Smooth muscle cell (in vitro differentiated cells): ENCODE results near the gene LDLRAD2. TPM values are rescaled to one million over a fixed set of nuclear protein-coding genes. Genes with fewer than 3 reads are reported as not detected.

Source experiments
- DNase-seq: peaks from one replicate; lab custom pipeline; 2025; ENCODE audit not compliant: unreplicated experiment; lab: John Stamatoyannopoulos, UW
- H2AFZ ChIP-seq: fragments of 200-600 bp; sonication (generic); 2 replicates; pipeline ENCODE4 v1.6.0; 2016; ENCODE audit warnings: antibody characterized with exemption, low read depth, mild to moderate bottlenecking
- H3F3A ChIP-seq: fragments of 200-600 bp; sonication (generic); 2 replicates; pipeline ENCODE4 v1.6.0; 2017; ENCODE audit warnings: antibody characterized with exemption, low read depth
- H3K27ac ChIP-seq: fragments of 200-600 bp; sonication (generic); 2 replicates; pipeline ENCODE4 v1.5.1; 2016; ENCODE audit warnings: low read depth, mild to moderate bottlenecking
- H3K27me3 ChIP-seq: fragments of 200-600 bp; sonication (generic); 2 replicates; pipeline ENCODE4 v1.6.1; 2016; ENCODE audit warnings: low read depth, mild to moderate bottlenecking
- H3K36me3 ChIP-seq: fragments of 200-600 bp; sonication (generic); 2 replicates; pipeline ENCODE4 v1.5.1; 2016; ENCODE audit warnings: low read depth
- H3K4me1 ChIP-seq: fragments of 200-600 bp; sonication (generic); 2 replicates; pipeline ENCODE4 v1.5.1; 2016; ENCODE audit warnings: low read depth
- H3K4me2 ChIP-seq: fragments of 200-600 bp; sonication (generic); 2 replicates; pipeline ENCODE4 v1.6.0; 2016; ENCODE audit warnings: mild to moderate bottlenecking
- H3K4me3 ChIP-seq: fragments of 200-600 bp; sonication (generic); 2 replicates; pipeline ENCODE4 v1.5.1; 2016; ENCODE audit warnings: mild to moderate bottlenecking
- H3K79me2 ChIP-seq: fragments of 200-600 bp; sonication (generic); 2 replicates; pipeline ENCODE4 v1.6.0; 2016; ENCODE audit warnings: low read depth, mild to moderate bottlenecking
- H3K9ac ChIP-seq: fragments of 200-600 bp; sonication (generic); 2 replicates; pipeline ENCODE4 v1.6.0; 2016; ENCODE audit warnings: low read depth
- H3K9me3 ChIP-seq: fragments of 200-600 bp; sonication (generic); replicated peaks from 2 replicates; pipeline ENCODE4 v1.5.1; 2016; ENCODE audit warnings: low read depth
- H4K20me1 ChIP-seq: fragments of 200-600 bp; sonication (generic); 2 replicates; pipeline ENCODE4 v1.6.0; 2016; ENCODE audit warnings: low read depth
- CTCF ChIP-seq: fragments of 200-600 bp; sonication (generic); IDR thresholded peaks from 2 replicates; pipeline ENCODE4 v1.5.1; 2017; ENCODE audit warnings: borderline replicate concordance, mild to moderate bottlenecking, antibody characterized with exemption; ENCODE audit not compliant: insufficient read depth, poor library complexity, severe bottlenecking
- WGBS: methylation state at CpG from one replicate; pipeline ENCODE4 v1.1.7; 2016; ENCODE audit warnings: low lambda C conversion rate; 5-methylcytosine and 5-hydroxymethylcytosine counted together
- polyA plus RNA-seq: library from polyadenylated mRNA; unstranded; fragments of >200 nt; fragmentation: Nextera tagmentation; extraction: Ambion mirVana; gene quantifications from 2 replicates; pipeline ENCODE4 v1.2.1, GENCODE V29; 2016
- total RNA-seq: library from RNA; depleted of rRNA; stranded (reverse); fragments of >200 nt; gene quantifications from 2 replicates; pipeline ENCODE4 v1.2.3, GENCODE V29; 2014

Gene LDLRAD2
- total and polyA plus RNA-seq, 2 experiments from 2014 or later, result 0.04 to 7.9 TPM

GRCh38 chr1:21778405-21778727 is 33.7 kb upstream of the LDLRAD2 start:
- Histone ChIP-seq H4K20me1 (peaks cover 75% of the 10 kb centered on the region), H3K4me2 (no peak overlapping the region)
- DNase-seq, result no peak

GRCh38 chr1:21779613-21780521 is 32.2 kb upstream of the LDLRAD2 start:
- Histone ChIP-seq H3K27me3 (no peaks in the 10 kb centered on the region), H3K4me1 (no peaks in the 10 kb centered on the region), H3K9ac (no peak overlapping the region), H3F3A (no peaks in the 10 kb centered on the region), H3K27ac (no peak overlapping the region), H3K9me3 (no peaks in the 10 kb centered on the region), H3K4me3 (no peak overlapping the region), H3K36me3 (no peaks in the 10 kb centered on the region), H2AFZ (no peak overlapping the region), H3K79me2 (peaks cover 80% of the 10 kb centered on the region), H3K4me2 (peak overlapping the region; percentile 91), H4K20me1 (peaks cover 60% of the 10 kb centered on the region)
- no peak for TF ChIP-seq CTCF
- DNase-seq, result no peak
- WGBS, result 92% methylated on average over 12 of the region's 12 CpGs

More at GRCh38 chr1:21778405-21778727, 33.7 kb upstream of the LDLRAD2 start:
- Histone ChIP-seq H3K4me1 (no peaks in the 10 kb centered on the region), H3K9me3 (no peaks in the 10 kb centered on the region), H3K4me3 (no peak overlapping the region), H3K27ac (no peak overlapping the region), H3K27me3 (no peaks in the 10 kb centered on the region), H3K36me3 (no peaks in the 10 kb centered on the region), H3K79me2 (peaks cover 95% of the 10 kb centered on the region), H3K9ac (no peak overlapping the region), H2AFZ (no peak overlapping the region), H3F3A (no peaks in the 10 kb centered on the region)
- no peak for TF ChIP-seq CTCF
- 100% methylated on average over 2 of the region's 2 CpGs for WGBS

GRCh38 chr1:21781815-21782348 is 30.2 kb upstream of the LDLRAD2 start:
- Histone ChIP-seq H3K4me2 (peak overlapping the region; percentile 91), H3K9me3 (no peaks in the 10 kb centered on the region), H3K79me2 (peaks cover 60% of the 10 kb centered on the region), H3F3A (no peaks in the 10 kb centered on the region), H3K27ac (peak overlapping the region; percentile 100), H4K20me1 (peaks cover 40% of the 10 kb centered on the region), H3K27me3 (no peaks in the 10 kb centered on the region), H3K4me3 (peak overlapping the region; percentile 73), H2AFZ (peak overlapping the region; percentile 83), H3K9ac (peak overlapping the region; percentile 99), H3K36me3 (no peaks in the 10 kb centered on the region), H3K4me1 (no peaks in the 10 kb centered on the region)
- TF ChIP-seq CTCF, result no peak
- under 1% methylated on average over 17 of the region's 17 CpGs for WGBS
- no peak for DNase-seq
